Activated CD4-positive, alpha-beta T cell treated with anti-CD3 and anti-CD28 coated beads, Interleukin-10, Interleukin-2, amounts not matched to agents 100 ng/mL and 50 ng/mL, durations not matched to agents 16 hours and 8 hours (primary cell): ENCODE measurements around the gene HSF2BP.
A peak's percentile ranks its signal among the peaks of the same experiment; 100 is the strongest.
"Not testable (repeated sequence)": the region's sequence is repeated elsewhere in the genome, so short reads cannot be mapped to it uniquely, and the experiment has no call there.

Experiments
- DNase-seq: peaks from one replicate; pipeline ENCODE4 v3.0.0-alpha.2; 2020

HSF2BP gene

DNA sequence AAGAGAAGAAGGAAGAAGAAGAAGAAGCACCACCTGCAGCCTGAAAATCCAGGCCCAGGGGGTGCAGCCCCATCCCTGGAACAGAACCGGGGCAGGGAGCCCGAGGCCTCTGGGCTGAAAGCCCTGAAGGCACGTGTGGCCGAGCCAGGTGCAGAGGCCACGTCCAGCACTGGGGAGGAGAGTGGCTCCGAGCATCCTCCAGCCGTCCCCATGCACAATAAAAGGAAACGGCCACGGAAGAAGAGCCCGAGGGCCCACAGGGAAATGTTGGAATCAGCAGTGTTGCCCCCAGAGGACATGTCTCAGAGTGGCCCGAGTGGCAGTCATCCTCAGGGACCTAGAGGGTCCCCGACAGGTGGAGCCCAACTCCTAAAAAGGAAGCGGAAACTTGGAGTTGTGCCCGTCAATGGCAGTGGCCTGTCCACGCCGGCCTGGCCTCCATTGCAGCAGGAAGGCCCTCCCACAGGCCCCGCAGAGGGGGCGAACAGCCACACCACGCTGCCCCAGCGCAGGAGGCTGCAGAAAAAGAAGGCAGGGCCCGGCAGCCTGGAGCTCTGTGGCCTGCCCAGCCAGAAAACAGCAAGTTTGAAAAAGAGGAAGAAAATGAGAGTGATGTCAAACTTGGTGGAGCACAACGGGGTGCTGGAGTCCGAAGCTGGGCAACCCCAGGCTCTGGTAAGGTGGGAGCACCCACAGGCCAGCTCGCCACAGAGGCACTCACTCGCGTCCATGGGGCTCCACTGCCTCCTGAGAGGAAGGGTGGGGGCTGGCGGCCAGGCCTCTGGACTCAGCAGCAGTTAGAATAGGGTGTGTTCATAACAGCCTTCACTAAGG, 28.5 kb upstream of the HSF2BP start:
- DNase-seq, result no peak

DNA sequence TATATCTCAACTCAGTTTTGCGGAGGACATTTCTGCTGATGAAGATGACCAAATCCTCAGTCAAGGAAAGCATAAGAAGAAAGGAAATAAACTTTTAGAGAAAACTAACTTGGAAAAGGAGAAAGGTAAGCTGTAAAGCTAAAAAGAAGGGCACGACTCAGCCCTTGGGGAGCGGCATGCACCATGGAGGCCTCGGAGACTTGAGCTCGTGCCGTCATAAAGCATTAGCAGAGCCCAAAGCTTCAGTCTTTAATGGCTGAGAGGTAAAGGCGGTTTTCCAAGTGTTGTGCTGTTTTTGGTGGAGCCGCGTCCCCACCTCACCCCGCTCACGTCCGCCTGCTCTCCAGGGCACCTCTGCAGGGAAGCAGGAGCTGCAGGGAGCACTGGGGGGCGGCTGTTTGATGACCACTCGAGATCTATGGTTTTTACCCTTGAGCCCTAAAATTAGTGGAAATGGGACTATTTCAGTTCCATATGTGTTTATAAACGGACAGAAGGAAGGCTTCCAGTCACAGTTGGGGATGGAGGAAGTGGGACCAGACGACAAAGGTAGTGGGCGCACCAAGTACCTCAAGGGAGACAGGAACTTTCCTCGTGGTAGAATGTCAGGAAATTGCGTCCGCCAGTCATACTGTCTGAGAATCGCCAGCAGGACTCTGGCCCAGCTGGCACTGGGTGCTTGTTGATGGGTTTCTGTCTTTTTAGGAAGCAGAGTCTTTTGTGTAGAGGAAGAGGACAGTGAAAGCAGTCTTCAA, 27.7 kb upstream of the HSF2BP start:
- DNase-seq, result no peak

GRCh38 chr21:43684424-43684823, 25.1 kb upstream of the HSF2BP start:
- DNase-seq, result peak; percentile 22

GRCh38 chr21:43681650-43682049, 22.4 kb upstream of the HSF2BP start:
- no peak for DNase-seq

- DNase-seq, result not testable (repeated sequence)
Observed at GRCh38 chr21:43680421-43680820, 21.1 kb upstream of the HSF2BP start.

- DNase-seq, result no peak
Observed at GRCh38 chr21:43679951-43680350, 20.7 kb upstream of the HSF2BP start.

DNA sequence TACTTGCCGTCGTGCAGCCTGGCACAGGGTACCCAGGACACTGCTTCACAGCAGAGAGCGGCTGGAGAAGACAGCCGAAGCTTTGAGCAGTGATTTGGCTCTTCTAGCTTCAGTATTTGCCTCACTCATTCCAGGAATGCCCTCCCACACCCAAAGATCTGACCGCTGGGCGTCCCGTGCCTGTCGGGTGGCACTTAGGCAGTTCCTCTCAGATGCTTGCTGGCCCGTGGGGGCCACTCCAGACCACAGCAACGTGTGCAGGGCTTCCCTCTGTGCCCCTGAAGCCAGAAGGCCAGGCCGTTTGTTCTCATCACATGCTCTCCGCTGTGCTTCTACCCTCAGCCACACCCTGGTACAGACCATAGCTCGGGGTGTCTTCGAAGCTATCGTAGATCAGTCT, 17.1 kb upstream of the HSF2BP start:
- DNase-seq, result no peak

- DNase-seq, result no peak
Observed at GRCh38 chr21:43675871-43676270, 16.6 kb upstream of the HSF2BP start.

DNA sequence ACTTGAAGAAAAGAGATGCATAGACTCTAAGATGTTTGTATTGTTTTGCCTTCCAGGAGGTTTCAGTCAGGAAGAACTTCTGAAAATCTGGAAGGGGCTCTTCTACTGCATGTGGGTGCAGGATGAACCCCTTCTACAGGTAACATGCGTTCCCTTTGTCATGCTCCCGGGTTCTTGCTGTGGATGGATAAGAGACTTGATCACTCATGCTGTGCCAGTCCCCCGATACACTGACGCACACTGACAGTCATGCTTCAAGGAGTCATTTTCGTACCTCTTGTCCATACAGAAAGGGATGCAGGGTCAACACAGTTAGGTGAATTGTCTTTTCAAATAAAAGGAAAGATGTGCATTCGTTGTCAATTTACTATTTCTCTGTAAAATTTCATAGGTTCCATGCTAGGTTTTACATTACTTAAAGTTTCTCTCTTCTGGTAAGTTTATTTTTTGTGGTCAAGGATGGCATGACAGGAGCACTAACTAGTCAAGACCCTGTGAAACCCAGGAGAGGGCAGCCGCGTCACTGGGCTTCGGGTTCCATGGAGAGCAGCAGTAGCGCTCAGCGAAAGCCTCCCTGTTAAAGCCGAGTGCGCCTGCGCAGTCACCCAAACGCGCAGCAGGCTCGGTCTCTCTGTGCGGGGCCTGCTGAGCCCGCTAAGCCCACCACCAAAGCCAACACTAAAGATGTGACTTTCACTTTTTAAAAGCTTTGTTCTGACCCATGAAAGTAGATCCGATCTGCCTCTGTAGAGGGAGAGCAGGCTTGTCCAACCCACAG, 10.7 kb upstream of the HSF2BP start:
- DNase-seq, result no peak

- DNase-seq, result peak; percentile 77
Observed at GRCh38 chr21:43667191-43667904, 8.1 kb upstream of the HSF2BP start.

GRCh38 chr21:43665879-43666278, 6.6 kb upstream of the HSF2BP start:
- no peak for DNase-seq

DNA sequence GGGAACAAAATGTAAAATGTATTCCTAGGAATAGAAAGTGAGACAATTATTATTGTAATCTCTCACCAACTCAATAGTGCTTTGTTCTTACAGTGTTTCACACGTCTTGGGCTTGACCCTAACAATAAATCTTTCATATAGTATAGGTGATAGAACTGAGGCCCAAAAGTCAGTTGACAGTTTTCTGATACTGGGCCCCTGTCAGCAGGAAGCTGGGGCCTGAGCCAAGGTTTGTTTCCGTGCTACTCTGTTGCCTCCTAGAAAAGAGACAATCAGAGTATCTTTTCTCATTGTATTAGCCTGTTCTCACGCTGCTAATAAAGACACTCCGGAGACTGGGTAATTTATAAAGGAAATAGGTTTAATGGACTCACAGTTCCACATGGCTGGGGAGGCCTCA, 5.1 kb upstream of the HSF2BP start:
- DNase-seq, result no peak

DNA sequence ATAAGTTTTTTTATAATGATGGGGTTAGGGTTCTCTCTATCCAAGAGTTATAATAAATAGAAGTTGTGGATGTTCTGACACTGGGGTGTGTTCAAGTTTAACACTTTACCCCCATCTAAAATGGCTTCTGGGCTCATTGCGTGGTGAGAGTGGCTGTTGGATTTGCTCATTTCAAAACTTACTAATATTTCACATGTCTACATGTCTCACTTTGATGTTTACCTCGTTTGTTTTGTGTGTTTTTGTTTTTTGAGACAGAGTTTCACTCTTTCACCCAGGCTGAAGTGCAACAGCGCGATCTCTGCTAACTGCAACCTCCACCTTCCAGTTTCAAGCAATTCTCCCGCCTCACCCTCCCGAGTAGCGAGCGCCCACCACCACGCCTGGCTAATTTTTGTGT, 3.7 kb upstream of the HSF2BP start:
- peak; percentile 65 for DNase-seq

GRCh38 chr21:43662286-43662685, 3.0 kb upstream of the HSF2BP start:
- DNase-seq, result no peak

DNA sequence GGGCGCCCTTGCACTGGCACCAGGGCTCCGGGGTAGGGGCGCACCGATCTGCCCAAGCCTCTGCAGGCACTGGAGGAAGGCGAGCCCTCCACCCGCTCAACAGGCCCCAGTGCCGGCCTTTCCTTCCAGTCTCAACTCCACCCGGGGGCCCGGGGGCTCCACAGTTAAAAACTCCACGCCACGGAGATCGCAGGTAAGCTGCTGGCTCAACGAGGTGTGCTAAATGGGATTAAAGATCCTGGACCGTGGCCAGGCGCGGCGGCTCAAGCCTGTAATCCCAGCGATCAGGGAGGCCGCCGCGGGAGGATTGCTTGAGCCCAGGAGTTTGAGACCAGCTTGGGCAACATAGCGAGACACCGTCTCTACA, 536 bp downstream of the HSF2BP start:
- no peak for DNase-seq

GRCh38 chr21:43658088-43658741, 1.1 kb downstream of the HSF2BP start:
- DNase-seq, result no peak

DNA sequence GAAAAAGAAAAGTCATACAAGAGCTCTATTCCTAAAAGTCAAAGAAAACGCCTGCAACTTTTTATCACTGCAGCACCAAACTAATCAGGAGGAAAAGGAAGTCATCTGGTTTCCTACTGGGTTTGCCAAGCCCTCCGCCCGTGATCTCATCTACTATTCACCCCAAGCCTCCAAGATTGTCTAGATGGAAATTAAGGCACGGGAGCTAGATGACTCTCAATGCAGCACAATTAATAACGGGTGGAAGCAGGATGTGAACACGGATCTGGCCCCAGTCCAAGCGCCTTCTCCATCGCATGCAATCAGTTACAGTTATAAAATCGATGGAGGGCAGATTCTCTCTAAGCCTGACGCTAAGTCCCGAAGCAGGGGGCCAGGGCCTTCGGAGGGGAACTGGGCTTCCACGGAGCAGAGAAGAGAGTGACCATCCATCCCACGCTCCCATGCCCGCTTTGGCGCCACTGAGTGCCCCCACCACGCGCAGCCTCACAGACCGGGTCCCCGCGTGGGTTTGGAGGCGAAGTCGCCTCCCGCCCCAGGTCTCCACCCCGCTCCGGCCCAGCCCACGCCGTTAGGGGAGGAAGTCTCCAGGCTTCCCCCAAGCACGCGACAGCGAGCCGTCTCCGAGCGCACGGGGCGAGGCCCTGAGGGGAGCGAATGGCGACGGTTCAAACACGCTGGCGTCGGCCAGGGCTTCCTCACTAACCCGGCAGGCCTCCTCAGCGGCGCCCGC, 1.8 kb downstream of the HSF2BP start:
- no peak for DNase-seq

GRCh38 chr21:43654806-43655489, 4.3 kb downstream of the HSF2BP start:
- no peak for DNase-seq

GRCh38 chr21:43653626-43654025, 5.7 kb downstream of the HSF2BP start:
- DNase-seq, result no peak

DNA sequence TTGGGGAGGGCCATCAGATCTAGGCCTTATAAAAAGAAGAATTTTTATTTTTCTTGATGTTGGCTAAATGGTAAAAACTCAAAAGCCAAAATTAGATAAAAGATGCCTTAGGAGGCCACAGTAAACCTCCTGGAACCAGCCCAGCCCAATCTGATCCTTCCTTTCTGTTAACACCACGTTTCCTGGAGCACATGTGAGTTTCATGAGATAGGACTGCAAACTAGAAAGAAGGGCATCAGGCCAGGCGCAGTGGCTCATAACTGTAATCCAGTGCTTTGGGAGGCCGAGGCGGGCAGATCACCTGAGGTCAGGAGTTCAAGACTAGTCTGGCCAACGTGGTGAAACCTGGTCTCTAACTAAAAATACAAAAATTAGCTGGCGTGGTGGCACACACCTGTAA, 6.7 kb downstream of the HSF2BP start:
- DNase-seq, result no peak

- not testable (repeated sequence) for DNase-seq
Observed at GRCh38 chr21:43651926-43652325, 7.4 kb downstream of the HSF2BP start.
